Fibroblast of skin of back (primary cell): ENCODE data around the gene RNH1.

Source experiments
- DNase-seq: peaks from one replicate; pipeline ENCODE4 v3.0.0-alpha.2; 2013

RNH1 gene

DNA sequence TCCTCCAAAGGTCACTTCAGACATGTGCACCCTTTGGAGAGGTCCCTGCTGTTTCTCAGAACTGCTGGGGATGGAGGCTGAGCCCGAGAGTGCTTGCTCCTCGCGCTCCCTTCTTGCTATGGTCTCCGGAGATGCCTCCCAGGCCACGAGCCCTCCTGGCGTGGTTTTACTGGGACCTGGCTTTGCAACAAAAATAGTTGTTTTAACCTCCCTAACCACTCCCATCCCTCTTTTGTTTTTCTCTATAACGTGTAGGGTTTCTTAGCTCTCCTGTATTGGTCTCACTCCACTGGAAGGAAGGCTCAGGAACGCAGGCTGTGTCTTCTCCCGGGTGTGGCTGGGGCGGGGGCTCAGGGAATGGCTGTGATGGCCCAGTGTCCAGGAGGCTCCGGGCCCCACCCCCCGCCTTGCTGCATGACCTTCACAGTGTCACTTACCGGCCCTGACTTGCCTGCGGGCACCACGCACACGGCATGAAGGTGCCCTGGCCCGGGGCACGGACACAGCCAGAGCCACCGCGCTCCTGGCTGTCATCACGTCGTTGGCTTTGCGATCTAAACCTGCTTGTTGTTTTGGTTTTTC is 51.4 kb downstream of the RNH1 start:
- DNase-seq, result no peak

DNA sequence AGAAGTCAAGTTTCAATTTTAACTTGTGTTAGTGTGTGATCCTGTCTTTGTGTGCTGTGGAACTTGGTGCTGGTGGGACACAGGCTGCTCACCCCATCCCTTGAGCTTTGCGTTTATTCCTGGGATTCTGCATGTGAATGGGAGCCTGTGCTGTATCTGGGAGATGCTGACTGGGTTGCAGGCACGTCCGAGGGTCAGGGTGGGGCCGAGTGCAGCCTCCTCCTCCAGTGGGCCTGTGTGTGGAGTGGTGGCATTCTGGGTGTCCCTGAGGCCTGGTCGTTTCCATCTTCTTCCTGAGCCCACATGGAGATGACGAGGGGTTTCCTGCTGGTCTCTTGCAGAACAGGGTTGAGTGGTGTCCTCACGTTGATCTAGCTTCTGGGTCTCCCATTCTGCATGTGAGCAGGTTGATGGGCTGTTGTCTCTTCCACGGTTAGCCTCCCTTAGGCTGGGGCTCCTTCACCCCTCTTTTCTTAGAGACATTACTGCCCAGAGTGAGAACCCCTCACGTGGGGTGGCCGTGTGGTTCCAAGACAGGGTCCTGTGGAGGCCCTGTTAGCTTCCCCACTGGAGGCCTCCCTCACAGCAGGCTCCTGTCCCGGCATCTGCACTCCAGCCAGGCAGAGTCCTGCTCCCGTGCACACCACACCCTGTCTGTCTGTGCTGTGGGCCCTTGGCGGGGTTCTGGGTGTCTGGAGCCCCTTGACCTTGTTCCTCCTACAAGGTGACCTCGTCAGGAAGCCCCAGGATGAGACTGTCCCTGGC is 52.1 kb downstream of the RNH1 start:
- DNase-seq, result no peak

DNA sequence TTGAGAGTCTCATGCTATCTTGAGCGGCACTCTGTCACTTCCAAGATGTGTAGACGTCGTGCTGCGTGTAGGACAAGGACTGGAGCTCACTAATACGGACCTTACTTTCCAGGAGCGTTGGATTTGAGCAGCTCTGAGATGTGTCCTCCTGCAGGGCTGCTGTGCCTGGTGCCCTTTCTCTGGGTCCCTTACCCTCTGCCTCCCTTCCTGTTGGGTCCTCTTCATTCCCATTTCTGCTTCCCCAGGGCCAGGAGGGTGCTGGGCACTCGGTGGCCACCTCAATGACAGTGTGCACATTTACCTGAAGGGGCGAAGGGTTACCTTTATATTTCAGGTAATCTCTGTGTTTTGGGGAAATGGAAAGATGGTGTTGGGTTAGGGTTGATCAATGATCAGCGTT is 53.0 kb downstream of the RNH1 start:
- DNase-seq, result no peak

DNA sequence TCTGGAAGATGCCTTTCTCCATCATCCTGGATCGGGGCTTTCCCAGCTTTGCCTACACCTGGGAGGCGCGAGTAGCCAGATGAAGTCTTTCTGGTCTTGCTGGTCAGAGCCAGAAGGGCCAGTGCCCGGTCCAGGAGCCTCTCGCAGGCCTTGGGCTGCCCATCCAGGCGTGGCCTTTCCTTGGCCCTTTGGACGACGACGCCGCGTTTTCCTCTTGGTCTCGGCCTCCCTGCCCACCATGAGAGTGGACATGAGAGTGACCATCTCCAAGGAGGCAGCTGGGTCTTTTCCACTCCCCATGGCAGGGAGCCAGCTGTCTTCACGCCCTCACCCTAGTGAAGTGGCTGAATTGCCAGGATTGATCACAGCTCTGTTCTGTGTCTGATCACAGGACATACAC is 53.5 kb downstream of the RNH1 start:
- no peak for DNase-seq

DNA sequence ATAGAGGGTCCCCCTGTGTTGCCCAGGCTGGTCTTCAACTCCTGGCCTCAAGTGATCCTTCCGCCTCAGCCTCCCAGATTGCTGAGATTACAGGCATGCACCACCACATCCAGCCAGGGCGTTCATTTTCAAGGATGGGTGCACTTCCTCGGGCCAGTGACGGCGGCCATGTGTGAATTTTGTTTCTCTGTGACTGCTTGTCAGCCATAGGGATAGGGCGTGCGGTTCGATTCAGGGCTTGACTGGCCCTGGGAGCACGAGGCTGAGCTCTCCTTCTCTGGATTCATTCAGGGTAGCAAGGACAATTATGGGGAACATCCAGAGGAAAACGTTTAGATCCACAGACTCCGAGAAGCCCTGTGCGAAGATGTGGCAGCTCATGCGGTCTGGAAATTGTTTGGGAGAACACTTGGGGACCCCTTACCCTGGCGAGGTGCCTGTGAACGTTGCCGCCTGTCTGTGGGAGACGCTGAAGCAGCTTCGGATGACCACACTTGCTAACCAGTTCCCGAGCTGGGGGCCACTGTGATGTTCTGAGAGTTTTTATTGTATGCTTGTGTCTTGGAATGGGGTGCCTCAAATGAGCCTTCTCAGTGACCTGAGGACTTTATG is 54.0 kb downstream of the RNH1 start:
- no peak for DNase-seq

DNA sequence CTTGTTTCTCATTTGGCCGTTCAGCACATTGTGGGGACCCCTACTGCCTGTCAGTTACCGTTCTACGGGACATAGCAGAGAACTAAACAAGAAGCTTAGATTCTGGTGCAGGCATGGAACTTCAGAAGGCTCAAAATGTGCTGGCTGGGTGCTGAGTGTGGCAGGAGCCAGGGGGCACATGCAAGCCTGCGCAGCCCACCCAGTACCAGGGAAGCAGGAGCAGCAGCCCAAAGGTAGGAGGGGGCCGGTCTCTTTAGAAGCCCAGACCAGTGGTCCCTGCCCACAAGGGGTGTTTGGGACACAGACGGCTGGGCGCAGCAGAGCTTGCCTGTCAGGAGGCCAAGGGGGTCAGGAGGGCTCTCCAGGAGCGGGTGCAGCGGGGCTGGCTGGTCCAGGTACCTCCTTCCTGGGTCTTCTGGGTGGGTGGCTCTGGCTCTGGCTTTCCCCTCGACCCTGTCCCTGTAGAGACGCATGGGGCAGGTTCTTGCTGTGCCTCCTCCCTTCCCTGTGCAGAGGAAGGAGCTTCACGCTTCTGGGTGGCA is 54.8 kb downstream of the RNH1 start:
- DNase-seq, result no peak

DNA sequence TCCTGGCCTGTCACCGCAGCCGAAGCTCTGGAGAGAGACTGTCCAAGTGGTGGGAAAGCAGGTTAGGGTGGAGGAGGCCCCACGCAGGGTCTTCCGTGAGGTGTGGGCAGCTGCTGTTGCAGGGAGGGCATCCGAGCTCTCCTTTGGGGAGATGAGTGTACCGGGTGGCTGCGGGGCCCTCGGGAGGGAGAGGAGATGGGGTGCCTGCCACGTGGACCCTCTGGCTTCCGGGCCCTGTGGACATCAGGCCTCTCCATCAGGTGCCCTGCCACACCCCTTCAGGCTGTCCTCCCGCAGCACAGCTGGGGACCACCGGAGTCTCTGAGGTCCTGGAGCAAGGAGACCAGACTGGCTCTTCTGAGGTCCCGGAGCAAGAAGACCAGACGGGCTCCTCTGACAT is 55.3 kb downstream of the RNH1 start:
- DNase-seq, result no peak

DNA sequence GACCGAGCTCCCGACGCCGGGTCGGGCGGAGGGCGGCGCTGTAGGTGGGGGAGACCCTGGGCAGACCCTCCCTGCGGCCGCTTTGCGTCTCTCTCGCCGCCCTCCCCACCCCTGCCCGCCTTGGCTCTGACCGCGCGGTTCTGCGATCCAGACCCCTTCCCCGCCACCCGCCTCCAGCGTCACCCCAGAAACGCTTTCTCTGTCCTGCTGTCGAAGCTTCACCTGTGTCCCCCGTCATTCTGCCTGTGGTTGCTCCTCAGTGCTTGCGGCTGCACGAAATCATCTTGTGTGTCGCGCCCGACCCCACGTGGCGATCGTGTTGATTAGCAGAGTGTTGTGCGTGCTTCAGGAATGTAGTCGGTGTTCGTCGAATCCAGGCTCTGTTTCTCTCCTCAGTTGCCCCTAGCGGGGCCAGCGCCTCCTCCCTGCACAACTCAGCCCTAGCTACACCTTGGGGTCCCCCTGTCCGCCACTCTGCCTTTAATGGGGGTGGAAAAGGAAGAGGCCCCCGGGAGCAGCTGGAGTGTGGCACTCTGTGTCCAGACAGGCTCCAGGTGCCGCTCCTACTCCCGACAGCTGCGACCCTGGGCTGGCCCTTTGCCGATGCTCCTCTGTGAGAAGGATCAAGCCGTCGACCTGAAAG is 56.1 kb downstream of the RNH1 start:
- peak; percentile 70 for DNase-seq

DNA sequence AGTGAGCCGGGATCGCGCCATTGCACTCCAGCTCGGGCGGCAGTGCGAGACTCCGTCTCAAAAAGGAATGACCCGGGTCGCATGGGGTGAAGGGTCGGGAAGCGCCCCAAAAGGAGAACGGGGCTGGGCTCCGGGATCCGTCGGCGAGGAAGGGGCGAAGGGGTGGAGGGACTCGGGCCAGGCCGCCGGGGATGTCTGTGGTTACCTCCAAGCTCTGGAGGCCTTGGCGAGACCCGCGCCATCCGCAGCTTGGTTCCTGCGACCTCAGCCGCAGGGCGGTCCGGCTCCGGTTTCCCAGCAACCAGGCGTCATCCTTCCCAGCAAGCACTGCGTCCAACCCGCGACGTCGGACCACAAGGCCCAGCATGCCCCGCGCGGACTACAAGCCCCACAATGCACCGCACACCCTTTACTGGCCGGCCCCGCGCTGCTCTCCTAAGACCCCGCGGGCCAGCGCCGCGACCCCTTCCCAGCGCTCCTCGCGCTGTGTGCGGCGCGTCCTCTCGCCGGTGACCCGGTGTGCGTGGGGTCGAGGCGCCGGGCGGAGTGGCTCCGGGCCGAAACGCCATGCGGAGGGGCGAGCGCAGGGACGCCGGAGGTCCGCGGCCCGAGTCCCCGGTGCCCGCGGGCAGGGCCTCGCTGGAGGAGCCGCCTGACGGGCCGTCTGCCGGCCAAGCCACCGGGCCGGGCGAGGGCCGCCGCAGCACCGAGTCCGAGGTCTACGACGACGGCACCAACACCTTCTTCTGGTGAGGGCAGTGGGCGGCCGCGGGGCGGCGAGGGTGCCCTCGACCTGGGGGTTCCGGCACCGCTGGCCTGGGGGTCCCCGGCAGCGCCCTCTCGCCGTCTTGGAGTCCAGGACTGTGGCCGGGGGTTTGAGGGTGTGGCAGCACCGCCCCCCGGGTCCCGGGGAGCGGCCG is 56.9 kb downstream of the RNH1 start, which contains the start of gene PTDSS2:
Gene PTDSS2, plus strand, starts transcription at position 391 of the 920 bp plus-strand sequence. Its CDS starts 177 bp downstream, at position 568.
- DNase-seq, result peak; percentile 95

DNA sequence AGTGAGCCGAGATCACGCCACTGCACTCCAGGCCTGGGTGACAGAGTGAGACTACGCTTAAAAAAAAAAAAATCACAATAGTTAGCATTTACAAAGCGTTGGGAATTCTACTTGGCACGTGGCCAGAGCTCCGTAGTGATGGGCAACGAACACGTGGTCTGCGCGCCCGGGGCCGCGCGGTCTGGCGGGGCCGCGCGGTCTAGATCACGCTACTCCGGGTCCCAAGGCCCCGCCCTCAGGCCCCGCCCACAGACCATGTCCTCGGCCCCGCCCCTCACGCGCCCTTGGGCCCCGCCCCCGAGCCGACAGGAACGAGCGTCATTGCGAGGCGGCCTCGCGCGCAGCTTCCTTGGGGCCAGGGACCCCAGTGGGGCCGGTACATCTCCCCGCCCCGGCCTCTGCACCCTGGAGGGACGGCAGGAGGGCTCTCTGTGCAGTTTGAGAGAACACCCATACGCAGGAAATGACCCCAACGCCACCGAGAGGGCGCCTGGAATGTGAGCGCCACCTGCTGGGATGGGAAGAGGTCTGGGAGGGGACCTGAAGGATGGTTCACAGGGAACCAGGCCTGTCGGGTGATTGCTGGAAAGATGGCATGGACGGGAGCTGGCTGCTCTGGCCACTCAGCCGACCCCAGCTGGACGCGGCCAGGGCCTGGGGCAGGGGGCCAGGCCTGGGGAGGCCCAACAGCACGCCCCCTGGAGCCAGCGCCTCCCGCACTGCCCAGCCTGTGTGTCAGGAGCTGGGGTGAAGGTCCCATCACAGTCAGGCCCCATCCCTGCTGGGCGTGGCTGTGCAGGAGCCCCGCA is 58.9 kb downstream of the RNH1 start:
- DNase-seq, result peak; percentile 87

DNA sequence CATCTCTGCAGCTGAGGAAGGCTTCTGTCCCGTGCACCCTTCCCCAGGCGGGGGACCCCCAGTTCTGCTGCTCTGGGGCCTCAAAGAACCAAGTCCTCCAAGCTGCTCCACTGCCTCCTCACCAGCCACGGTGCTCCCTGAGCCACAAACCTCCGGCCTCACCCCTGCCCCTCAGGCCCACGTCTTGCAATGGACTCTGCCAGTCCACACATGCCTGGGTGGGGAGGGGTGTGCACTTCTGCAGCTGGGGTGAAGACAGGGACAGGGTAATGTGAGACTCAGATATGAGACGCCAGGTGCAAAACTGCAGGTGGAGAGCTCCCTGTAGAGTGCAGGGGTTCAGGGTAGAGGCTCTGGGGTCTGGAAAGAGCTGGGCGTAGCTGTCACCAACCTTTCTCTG is 60.2 kb downstream of the RNH1 start:
- no peak for DNase-seq

DNA sequence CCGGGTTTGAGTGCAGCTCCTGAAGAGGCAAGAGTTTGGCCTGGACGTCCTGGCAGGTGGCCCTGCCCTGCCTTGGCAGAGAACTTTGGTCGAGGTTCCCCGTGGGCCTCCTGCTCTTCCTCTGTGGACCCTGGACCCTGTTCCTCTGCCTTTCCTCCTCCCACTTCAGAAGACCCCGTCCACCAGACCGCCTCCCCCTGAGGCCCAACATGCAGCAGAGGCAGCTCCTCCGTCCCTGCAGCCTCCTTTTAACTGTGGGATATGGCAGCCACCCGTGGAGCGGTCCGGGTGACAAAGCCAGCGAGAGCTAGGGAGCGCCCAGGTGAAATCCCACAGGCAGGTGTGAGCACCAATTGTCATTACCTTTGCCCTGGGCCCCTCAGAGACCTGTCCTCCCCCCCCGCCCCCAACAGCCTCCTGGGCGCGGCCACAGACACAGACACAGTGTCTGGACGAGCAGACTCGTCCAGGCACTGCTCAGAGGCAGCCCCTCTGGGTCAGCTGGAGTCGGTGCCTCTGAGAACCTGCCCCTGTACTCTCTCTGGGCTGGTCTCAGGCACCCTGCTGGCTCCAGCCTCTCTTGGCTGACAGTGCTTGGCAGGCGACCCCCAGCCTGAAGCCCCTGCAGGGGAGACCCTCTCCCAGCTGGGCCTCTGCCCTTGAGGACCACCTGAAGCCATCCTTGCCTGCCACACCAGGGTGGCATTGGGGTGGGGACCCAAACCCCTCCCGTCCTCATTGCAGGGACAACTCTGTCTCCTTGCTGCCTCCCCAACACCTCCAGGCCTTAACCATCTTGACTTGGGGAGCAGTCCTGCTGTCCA is 61.1 kb downstream of the RNH1 start:
- no peak for DNase-seq
